Sigmoid colon (tissue), 4 donors: ENCODE data around the gene NKX2-1.

Experiments used
- CTCF ChIP-seq, 4 experiments: fragments of 450-650 bp in 3 of 4; fragments of 200-600 bp in 1 of 4; IDR thresholded peaks; one replicate each; pipeline ENCODE4 v1.5.1; 2016 to 2019; ENCODE audit warnings: antibody characterized with exemption in 4 of 4, mild to moderate bottlenecking in 3 of 4, moderate library complexity in 2 of 4
- EP300 ChIP-seq, 4 donors: sonication (generic); formaldehyde crosslinking; IDR thresholded peaks; one replicate each; pipeline ENCODE4 v1.6.1; 2017; ENCODE audit warnings: antibody characterized with exemption in 4 of 4
- POLR2AphosphoS5 ChIP-seq, 4 donors: sonication (generic); formaldehyde crosslinking; IDR thresholded peaks; one replicate each; pipeline ENCODE4 v1.6.1; 2017; ENCODE audit warnings: antibody characterized with exemption in 4 of 4

- TF ChIP-seq CTCF (IDR thresholded peaks at IDR 0.05): no peak
- no peak for TF ChIP-seq POLR2AphosphoS5 (IDR thresholded peaks at IDR 0.05)
- no peak for TF ChIP-seq EP300 (IDR thresholded peaks at IDR 0.05)
These were observed 5.1 kb upstream of the NKX2-1 start for GRCh38 chr14:36524874-36525745.
